Transverse colon (tissue), 4 donors: ENCODE results near the gene ATG5.

ENCODE experiments used
- CTCF ChIP-seq, 5 experiments: fragments of 200-600 bp in 3 of 5; fragments of 450-650 bp in 2 of 5; sonication (generic) in 3 of 5; IDR thresholded peaks; 1 replicate in 2 of 5; 2 replicates in 3 of 5; pipeline ENCODE4 v1.5.1; 2016 to 2017; ENCODE audit warnings: antibody characterized with exemption in 5 of 5, inconsistent platforms in 3 of 5, mild to moderate bottlenecking in 2 of 5, moderate library complexity in 1 of 5
- EP300 ChIP-seq: sonication (generic); formaldehyde crosslinking; IDR thresholded peaks from one replicate; pipeline ENCODE4 v1.6.1; 2017; ENCODE audit warnings: antibody characterized with exemption, low read depth
- POLR2A ChIP-seq: fragments of 450-650 bp; IDR thresholded peaks from one replicate; pipeline ENCODE4 v1.6.1; 2016; ENCODE audit warnings: antibody characterized with exemption, mild to moderate bottlenecking, moderate library complexity
- POLR2AphosphoS5 ChIP-seq, 3 donors: sonication (generic); formaldehyde crosslinking; IDR thresholded peaks; one replicate each; pipeline ENCODE4 v1.6.1; 2016; ENCODE audit warnings: antibody characterized with exemption in 3 of 3

DNA sequence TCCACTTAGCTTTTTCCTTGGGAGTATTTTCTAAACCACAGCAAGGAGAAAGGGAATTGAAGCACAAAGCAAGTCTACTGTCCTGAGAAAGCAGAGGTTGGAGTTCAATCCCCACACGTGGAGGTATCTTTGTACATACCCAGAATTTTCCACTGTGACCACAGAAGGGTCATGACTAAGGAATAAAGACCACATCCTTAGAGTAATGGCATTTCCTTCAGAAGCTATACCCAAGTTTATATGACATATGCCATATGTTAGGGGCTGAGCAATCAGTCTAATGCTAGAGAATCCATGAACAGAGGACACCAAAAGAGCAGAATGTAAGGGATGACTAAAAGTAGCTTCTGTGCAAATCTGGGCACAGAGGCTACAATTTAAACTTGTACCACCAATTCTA is 46.4 kb downstream of the ATG5 start:
- TF ChIP-seq CTCF (IDR thresholded peaks at IDR 0.05) = no peak
- no peak for TF ChIP-seq POLR2A
- no peak for TF ChIP-seq POLR2AphosphoS5 (IDR thresholded peaks at IDR 0.05)
- no peak for TF ChIP-seq EP300
